Kidney (tissue), 14 donors: ENCODE measurements around the gene SMIM29. TPM values are rescaled to one million over a fixed set of nuclear protein-coding genes. Genes with fewer than 3 reads are reported as not detected.
A peak's percentile ranks its signal among the peaks of the same experiment; 100 is the strongest.

Experiments used
- DNase-seq, 5 donors: peaks; one replicate each; pipeline ENCODE4 v3.0.0-alpha.2; 2013 to 2020
- FAIRE-seq: peaks from 2 replicates; lab custom pipeline; 2012; peaks lifted over from hg19 to GRCh38; lab: Jason Lieb, UNC
- H3K27ac ChIP-seq, 2 donors: one replicate each; pipeline ENCODE4 v1.7.0; 2013; ENCODE audit warnings: low read depth in 2 of 2, low read length in 2 of 2, inconsistent platforms in 1 of 2
- H3K27me3 ChIP-seq: one replicate; pipeline ENCODE4 v1.7.1; 2013; ENCODE audit warnings: low read length, inconsistent platforms; ENCODE audit not compliant: control insufficient read depth, insufficient read depth
- H3K36me3 ChIP-seq, 3 donors: one replicate each; pipeline versions ENCODE4 v1.7.0 to v1.7.1; 2013; ENCODE audit warnings: low read length in 3 of 3, control low read depth in 1 of 3, inconsistent platforms in 1 of 3; ENCODE audit not compliant: insufficient read depth in 3 of 3, control insufficient read depth in 2 of 3
- H3K4me1 ChIP-seq, 3 donors: one replicate each; pipeline versions ENCODE4 v1.7.0 to v1.7.1; 2013; ENCODE audit warnings: low read length in 3 of 3, inconsistent platforms in 1 of 3, low read depth in 1 of 3; ENCODE audit not compliant: control insufficient read depth in 2 of 3, insufficient read depth in 2 of 3
- H3K4me3 ChIP-seq, 3 donors: one replicate each; pipeline versions ENCODE4 v1.7.0 to v1.8.1; 2013; ENCODE audit warnings: low read length in 3 of 3, control low read depth in 1 of 3, inconsistent platforms in 1 of 3
- H3K9ac ChIP-seq, 3 donors: one replicate each; pipeline versions ENCODE4 v1.7.0 to v1.7.1; 2013; ENCODE audit warnings: low read length in 3 of 3, control low read depth in 1 of 3, inconsistent platforms in 1 of 3
- H3K9me3 ChIP-seq, 3 donors: one replicate each; pipeline versions ENCODE4 v1.7.0 to v1.7.1; 2013; ENCODE audit warnings: low read length in 3 of 3, control low read depth in 1 of 3, inconsistent platforms in 1 of 3; ENCODE audit not compliant: control insufficient read depth in 2 of 3, insufficient read depth in 1 of 3
- intact Hi-C: fragments of 100-400 bp; cut with DNase I; formaldehyde crosslinking; loops from one replicate; pipeline ENCODE4 v1.11.1; 2022
- polyA plus RNA-seq: library from polyadenylated mRNA; stranded (reverse); fragments of 350-450 nt; fragmentation: Illumina TruSeq; extraction: RNeasy Lipid Tissue Mini Kit (QIAGEN cat#74804); gene quantifications from one replicate; pipeline ENCODE4 v1.2.3, GENCODE V29; 2014; ENCODE audit warnings: low read depth, low replicate concordance; ENCODE audit not compliant: insufficient read depth
- total RNA-seq: library from RNA; stranded (reverse); fragmentation: NEBNext Ultra II Directional; extraction: Animal tissue kit (Norgen Biotek cat#: 25700); gene quantifications from one replicate; pipeline ENCODE4 v1.2.1, GENCODE V29; 2021
- TF ChIP-seq, protein P1 (sequence below): IDR thresholded peaks from 3 replicates; pipeline ENCODE4 v1.5.1; 2012; ENCODE audit warnings: mild to moderate bottlenecking, moderate library complexity, borderline replicate concordance; ENCODE audit not compliant: insufficient read depth; ENCODE audit errors: extremely low read depth
- donor health status: control.
- donor health status: control.
- donor health status: control.
- donor health status: control.
- donor health status: control.
- donor health status: DM: yes; HTN: yes; CAD: no.
- donor health status: Normal renal cell carcinoma (clear cell type).

SMIM29 gene
- total and polyA plus RNA-seq, 2 donors from 2014 or later: 22.6 to 53.5 TPM

DNA sequence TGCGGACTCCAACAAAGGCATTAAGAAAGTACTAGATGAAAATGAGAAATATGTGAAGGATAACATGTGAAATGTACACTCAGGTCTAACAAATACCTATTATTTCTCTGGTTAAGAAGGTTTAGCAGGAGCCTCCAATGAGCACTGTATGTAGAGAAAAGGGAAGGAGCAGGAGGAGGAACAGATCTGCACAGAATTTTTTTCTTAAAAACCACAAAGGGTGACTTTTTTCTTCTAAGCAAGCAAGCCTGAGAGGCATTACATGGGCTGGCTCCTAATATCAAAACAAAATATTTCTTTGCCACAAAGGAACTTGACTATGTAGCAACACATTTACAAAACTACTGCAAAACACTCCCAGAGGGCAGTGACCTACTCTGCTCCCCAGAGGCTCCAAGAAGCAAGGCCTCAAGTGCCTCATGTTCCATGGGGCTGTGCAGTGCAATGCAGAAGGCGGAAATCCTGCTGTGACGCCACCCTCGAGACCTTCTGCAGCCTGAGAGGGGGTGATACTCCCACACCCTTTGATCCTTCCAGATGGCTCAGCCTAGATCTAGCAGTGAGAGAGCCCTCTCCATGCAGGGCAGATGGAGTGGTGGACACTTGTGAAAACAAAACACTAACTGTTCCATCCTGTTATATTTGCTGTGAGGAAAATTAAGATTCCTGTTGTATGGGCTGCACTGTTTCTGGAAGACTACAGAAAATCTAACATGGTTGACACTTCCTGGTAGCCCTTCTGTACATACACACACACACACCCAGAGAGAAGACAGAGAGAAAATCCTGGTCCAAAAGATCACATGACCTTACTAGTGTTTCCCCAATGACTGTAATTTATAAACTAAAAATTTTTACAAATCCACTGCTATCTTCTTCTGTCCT, 36.0 kb upstream of the SMIM29 start:
- no peaks in the 10 kb centered on the region for H3K27me3 ChIP-seq
- intact Hi-C loops: no loop called here
- no peak overlapping the region for H3K4me3 ChIP-seq
- H3K9me3 ChIP-seq: no peaks in the 10 kb centered on the region
- H3K27ac ChIP-seq: no peak overlapping the region
- peak in 1 of 5 donors; percentile 85 for DNase-seq
- FAIRE-seq: no peak
- TF ChIP-seq, protein P1, sequence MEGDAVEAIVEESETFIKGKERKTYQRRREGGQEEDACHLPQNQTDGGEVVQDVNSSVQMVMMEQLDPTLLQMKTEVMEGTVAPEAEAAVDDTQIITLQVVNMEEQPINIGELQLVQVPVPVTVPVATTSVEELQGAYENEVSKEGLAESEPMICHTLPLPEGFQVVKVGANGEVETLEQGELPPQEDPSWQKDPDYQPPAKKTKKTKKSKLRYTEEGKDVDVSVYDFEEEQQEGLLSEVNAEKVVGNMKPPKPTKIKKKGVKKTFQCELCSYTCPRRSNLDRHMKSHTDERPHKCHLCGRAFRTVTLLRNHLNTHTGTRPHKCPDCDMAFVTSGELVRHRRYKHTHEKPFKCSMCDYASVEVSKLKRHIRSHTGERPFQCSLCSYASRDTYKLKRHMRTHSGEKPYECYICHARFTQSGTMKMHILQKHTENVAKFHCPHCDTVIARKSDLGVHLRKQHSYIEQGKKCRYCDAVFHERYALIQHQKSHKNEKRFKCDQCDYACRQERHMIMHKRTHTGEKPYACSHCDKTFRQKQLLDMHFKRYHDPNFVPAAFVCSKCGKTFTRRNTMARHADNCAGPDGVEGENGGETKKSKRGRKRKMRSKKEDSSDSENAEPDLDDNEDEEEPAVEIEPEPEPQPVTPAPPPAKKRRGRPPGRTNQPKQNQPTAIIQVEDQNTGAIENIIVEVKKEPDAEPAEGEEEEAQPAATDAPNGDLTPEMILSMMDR: no peak
- H3K9ac ChIP-seq: no peak overlapping the region
- H3K36me3 ChIP-seq: peaks cover 0 to 4% (median 2%) of the 10 kb centered on the region in 3 donors
- H3K4me1 ChIP-seq: peaks cover 0 to 2% (median 0%) of the 10 kb centered on the region in 3 donors

GRCh38 chr6:34281702-34282334, 33.0 kb upstream of the SMIM29 start:
- FAIRE-seq (no peak), DNase-seq (no peak)
- intact Hi-C loops: no loop called here
- H3K9ac ChIP-seq: no peak overlapping the region
- H3K27ac ChIP-seq: no peak overlapping the region
- H3K9me3 ChIP-seq: no peaks in the 10 kb centered on the region
- peaks cover 0 to 6% (median 0%) of the 10 kb centered on the region in 3 donors for H3K4me1 ChIP-seq
- H3K4me3 ChIP-seq: no peak overlapping the region
- TF ChIP-seq, protein P1: no peak
- H3K27me3 ChIP-seq: no peaks in the 10 kb centered on the region
- peaks cover 0 to 4% (median 0%) of the 10 kb centered on the region in 3 donors for H3K36me3 ChIP-seq

DNA sequence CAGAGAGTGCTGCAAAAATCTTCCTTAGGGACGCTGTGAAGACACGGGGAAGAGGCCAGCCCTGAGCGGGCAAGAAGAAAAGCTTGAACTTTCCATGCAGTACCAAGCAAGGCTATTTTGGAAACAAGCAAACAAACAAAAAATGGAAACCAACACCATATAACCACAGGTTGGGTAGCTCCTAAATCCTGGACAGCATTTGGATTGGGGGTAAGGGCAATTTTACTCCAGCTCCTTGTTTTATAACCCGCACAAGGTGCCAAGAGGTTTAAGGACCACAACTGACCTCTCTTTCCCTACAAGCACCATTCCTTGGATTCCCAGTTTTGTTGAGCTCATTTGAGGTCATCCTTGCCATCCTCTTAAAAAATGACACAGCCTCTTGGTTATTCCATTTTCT, 31.4 kb upstream of the SMIM29 start:
- no peaks in the 10 kb centered on the region for H3K27me3 ChIP-seq
- FAIRE-seq (no peak), DNase-seq (no peak)
- intact Hi-C loops: no loop called here
- no peak overlapping the region for H3K9ac ChIP-seq
- H3K36me3 ChIP-seq: peaks cover 0 to 4% (median 0%) of the 10 kb centered on the region in 3 donors
- H3K9me3 ChIP-seq: no peaks in the 10 kb centered on the region
- peaks cover 0 to 6% (median 0%) of the 10 kb centered on the region in 3 donors for H3K4me1 ChIP-seq
- no peak overlapping the region for H3K27ac ChIP-seq
- H3K4me3 ChIP-seq: no peak overlapping the region
- TF ChIP-seq, protein P1: no peak
